ENCODE measurements around the gene USP24. TPM values are rescaled to one million over a fixed set of nuclear protein-coding genes. Genes with fewer than 3 reads are reported as not detected.
A peak's percentile ranks its signal among the peaks of the same experiment; 100 is the strongest.

The USP24 gene, protein sequence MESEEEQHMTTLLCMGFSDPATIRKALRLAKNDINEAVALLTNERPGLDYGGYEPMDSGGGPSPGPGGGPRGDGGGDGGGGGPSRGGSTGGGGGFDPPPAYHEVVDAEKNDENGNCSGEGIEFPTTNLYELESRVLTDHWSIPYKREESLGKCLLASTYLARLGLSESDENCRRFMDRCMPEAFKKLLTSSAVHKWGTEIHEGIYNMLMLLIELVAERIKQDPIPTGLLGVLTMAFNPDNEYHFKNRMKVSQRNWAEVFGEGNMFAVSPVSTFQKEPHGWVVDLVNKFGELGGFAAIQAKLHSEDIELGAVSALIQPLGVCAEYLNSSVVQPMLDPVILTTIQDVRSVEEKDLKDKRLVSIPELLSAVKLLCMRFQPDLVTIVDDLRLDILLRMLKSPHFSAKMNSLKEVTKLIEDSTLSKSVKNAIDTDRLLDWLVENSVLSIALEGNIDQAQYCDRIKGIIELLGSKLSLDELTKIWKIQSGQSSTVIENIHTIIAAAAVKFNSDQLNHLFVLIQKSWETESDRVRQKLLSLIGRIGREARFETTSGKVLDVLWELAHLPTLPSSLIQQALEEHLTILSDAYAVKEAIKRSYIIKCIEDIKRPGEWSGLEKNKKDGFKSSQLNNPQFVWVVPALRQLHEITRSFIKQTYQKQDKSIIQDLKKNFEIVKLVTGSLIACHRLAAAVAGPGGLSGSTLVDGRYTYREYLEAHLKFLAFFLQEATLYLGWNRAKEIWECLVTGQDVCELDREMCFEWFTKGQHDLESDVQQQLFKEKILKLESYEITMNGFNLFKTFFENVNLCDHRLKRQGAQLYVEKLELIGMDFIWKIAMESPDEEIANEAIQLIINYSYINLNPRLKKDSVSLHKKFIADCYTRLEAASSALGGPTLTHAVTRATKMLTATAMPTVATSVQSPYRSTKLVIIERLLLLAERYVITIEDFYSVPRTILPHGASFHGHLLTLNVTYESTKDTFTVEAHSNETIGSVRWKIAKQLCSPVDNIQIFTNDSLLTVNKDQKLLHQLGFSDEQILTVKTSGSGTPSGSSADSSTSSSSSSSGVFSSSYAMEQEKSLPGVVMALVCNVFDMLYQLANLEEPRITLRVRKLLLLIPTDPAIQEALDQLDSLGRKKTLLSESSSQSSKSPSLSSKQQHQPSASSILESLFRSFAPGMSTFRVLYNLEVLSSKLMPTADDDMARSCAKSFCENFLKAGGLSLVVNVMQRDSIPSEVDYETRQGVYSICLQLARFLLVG (N-terminal part only)
- 10 to 100 TPM; 20.9 to 58.6 (median 40.5) TPM for total RNA-seq

- 1 to 2% methylated on average over 41 to 45 of the region's 96 CpGs for WGBS, 2 donors
- intact Hi-C loops (cut with DNase I; ENCODE audit: low total_unique reads) = no loop called here
- peak; percentile 64 to 95 for DNase-seq (ENCODE audit: low spot score in 2 of 2)
- TF ChIP-seq, protein P1, sequence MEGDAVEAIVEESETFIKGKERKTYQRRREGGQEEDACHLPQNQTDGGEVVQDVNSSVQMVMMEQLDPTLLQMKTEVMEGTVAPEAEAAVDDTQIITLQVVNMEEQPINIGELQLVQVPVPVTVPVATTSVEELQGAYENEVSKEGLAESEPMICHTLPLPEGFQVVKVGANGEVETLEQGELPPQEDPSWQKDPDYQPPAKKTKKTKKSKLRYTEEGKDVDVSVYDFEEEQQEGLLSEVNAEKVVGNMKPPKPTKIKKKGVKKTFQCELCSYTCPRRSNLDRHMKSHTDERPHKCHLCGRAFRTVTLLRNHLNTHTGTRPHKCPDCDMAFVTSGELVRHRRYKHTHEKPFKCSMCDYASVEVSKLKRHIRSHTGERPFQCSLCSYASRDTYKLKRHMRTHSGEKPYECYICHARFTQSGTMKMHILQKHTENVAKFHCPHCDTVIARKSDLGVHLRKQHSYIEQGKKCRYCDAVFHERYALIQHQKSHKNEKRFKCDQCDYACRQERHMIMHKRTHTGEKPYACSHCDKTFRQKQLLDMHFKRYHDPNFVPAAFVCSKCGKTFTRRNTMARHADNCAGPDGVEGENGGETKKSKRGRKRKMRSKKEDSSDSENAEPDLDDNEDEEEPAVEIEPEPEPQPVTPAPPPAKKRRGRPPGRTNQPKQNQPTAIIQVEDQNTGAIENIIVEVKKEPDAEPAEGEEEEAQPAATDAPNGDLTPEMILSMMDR (IDR thresholded peaks at IDR 0.05) = no peak
- peak in 1 of 2 donors; percentile 28 for TF ChIP-seq POLR2A (IDR thresholded peaks at IDR 0.05)
- H3K4me3 ChIP-seq (ENCODE audit: low read depth, poor library complexity, severe bottlenecking) = peak within 1 kb of the TSS; percentile 79
Observed at GRCh38 chr1:55215194-55216021, at the start of gene USP24. TSS of gene USP24 (minus strand) at chr1:55215364. CDS start at chr1:55215113, 251 bp downstream.

DNA sequence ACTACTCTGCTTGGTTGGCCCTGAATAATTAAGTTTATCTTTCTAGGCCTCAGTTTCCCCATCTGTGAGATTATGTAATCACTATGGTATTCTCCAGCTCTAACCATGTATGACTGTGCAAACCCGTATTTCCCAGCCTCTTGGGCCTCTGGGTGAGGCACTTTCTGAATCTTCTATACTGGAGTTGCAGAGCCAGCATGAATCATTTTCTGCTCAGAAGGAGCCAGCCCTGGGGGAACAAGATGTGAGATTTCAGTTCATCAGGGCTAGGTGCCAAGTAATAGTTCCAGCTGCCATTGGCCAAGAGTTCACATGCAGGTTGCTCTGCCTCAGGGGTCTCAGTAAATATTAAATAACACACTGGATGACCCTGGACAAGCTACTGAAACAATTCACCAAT is 47.7 kb upstream of the USP24 start:
- intact Hi-C loops (cut with DNase I; ENCODE audit: low total_unique reads) = no loop called here
- TF ChIP-seq, protein P1 (IDR thresholded peaks at IDR 0.05) = no peak
- no peak for TF ChIP-seq POLR2A (IDR thresholded peaks at IDR 0.05)
- H3K4me3 ChIP-seq (ENCODE audit: low read depth, poor library complexity, severe bottlenecking) = no peak overlapping the region
- WGBS, 2 donors = 24 to 47% methylated on average over 1 of the region's 1 CpG
- no peak for DNase-seq (ENCODE audit: low spot score in 2 of 2)

DNA sequence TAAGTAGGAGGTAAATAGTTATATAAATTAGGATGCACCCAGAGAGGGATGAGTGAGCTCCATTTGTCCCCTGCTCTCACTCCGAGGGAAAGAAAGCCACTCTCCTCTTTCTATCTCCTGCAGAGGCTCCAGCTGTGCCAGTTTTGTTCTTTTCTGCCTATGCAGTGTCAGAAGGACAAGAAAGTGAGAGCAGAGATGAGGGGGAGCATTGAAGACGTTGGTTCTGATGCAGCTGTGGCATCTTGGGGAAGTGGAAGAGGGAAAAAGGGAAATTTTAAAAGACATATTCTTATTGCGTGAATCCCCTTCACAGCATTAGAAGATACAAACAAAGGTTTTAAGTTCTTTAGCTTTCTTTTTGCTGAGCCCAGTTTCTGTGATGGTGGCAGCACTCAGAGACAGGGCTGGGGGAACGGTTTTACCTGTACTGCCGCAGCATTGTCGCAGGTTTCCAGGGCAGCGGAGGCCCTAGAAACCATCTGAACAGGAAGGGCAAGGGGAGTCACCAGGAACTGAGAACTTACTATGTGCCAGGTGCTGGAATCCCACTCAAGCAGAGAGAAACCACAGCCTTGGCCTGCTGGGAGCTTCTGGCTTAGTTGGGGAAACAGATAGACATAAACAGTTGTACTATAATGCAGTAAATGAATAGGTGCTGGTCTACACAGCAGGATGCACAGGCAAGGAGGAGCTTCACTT is 44.9 kb upstream of the USP24 start:
- H3K4me3 ChIP-seq (ENCODE audit: low read depth, poor library complexity, severe bottlenecking) = no peak overlapping the region
- intact Hi-C loops (cut with DNase I; ENCODE audit: low total_unique reads) = no loop called here
- no peak for DNase-seq (ENCODE audit: low spot score in 2 of 2)
- WGBS, 2 donors = 85 to 90% methylated on average over 7 of the region's 7 CpGs
- TF ChIP-seq, protein P1 (IDR thresholded peaks at IDR 0.05) = no peak
- TF ChIP-seq POLR2A (IDR thresholded peaks at IDR 0.05) = no peak

DNA sequence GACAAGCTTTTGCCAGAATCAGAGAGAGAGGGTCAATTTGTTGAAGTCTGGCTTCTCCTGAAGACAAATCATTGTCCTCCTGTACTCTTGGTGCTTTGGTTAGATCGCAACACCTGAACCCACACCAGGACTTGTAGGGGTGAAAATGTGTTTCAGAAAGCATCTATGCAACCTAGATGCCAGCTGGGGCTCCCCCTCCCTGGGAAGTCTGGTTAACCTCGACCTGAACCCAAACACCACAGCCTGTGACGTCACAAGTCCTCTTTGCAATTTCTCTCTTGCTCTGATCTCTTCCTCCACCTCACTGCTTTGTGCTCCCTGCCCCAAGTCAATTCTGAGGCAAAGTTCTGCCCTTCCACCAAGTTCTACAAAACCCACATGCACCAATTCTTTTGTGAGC is 42.8 kb upstream of the USP24 start:
- no peak overlapping the region for H3K4me3 ChIP-seq (ENCODE audit: low read depth, poor library complexity, severe bottlenecking)
- no peak for DNase-seq (ENCODE audit: low spot score in 2 of 2)
- WGBS, 2 donors = 65 to 68% methylated on average over 3 of the region's 3 CpGs
- TF ChIP-seq POLR2A (IDR thresholded peaks at IDR 0.05) = no peak
- TF ChIP-seq, protein P1 (IDR thresholded peaks at IDR 0.05) = no peak
- intact Hi-C loops (cut with DNase I; ENCODE audit: low total_unique reads) = no loop called here

Data from lower leg skin (tissue), 4 donors.